Cerebellar cortex (tissue), 1 donor: ENCODE data around the gene SUGCT.

ENCODE experiments used
- DNase-seq: peaks from one replicate; pipeline ENCODE4 v3.0.0-alpha.2; 2015; ENCODE audit warnings: low spot score

SUGCT gene

GRCh38 chr7:40828686-40829600, 694.1 kb downstream of the SUGCT start:
- DNase-seq, result no peak

GRCh38 chr7:40833191-40833887, 698.5 kb downstream of the SUGCT start:
- no peak for DNase-seq

GRCh38 chr7:40833888-40834234, 699.1 kb downstream of the SUGCT start:
- DNase-seq, result no peak

- DNase-seq, result no peak
Observed at GRCh38 chr7:40836218-40836617, 701.4 kb downstream of the SUGCT start.

GRCh38 chr7:40839881-40840280, 705.1 kb downstream of the SUGCT start:
- no peak for DNase-seq

GRCh38 chr7:40840990-40841389, 706.2 kb downstream of the SUGCT start:
- no peak for DNase-seq

- DNase-seq, result no peak
Observed at GRCh38 chr7:40842641-40843040, 707.8 kb downstream of the SUGCT start.

- no peak for DNase-seq
Observed at GRCh38 chr7:40843338-40843985, 708.7 kb downstream of the SUGCT start.

GRCh38 chr7:40845943-40846342, 711.1 kb downstream of the SUGCT start:
- no peak for DNase-seq

- no peak for DNase-seq
Observed at GRCh38 chr7:40847921-40848320, 713.1 kb downstream of the SUGCT start.

- DNase-seq, result no peak
Observed at GRCh38 chr7:40848541-40849221, 713.9 kb downstream of the SUGCT start.

- no peak for DNase-seq
Observed at GRCh38 chr7:40850017-40850416, 715.2 kb downstream of the SUGCT start.

- DNase-seq, result no peak
Observed at GRCh38 chr7:40851001-40851400, 716.2 kb downstream of the SUGCT start.

- DNase-seq, result no peak
Observed at GRCh38 chr7:40859076-40859475, 724.3 kb downstream of the SUGCT start.

- DNase-seq, result no peak
Observed at GRCh38 chr7:40859965-40860543, 725.2 kb downstream of the SUGCT start.

- DNase-seq, result no peak
Observed at GRCh38 chr7:40865441-40866233, 730.8 kb downstream of the SUGCT start.

- no peak for DNase-seq
Observed at GRCh38 chr7:40866601-40867000, 731.8 kb downstream of the SUGCT start.

- no peak for DNase-seq
Observed at GRCh38 chr7:40870108-40870507, 735.3 kb downstream of the SUGCT start.

- no peak for DNase-seq
Observed at GRCh38 chr7:40873248-40873647, 738.4 kb downstream of the SUGCT start.

GRCh38 chr7:40874756-40875155, 740.0 kb downstream of the SUGCT start:
- no peak for DNase-seq

GRCh38 chr7:40876601-40877000, 741.8 kb downstream of the SUGCT start:
- no peak for DNase-seq
